HG03196 (cell line): ENCODE data around the gene RAB40AL.

Experiments
- ATAC-seq: cut with Tn5 transposase; IDR thresholded peaks from one replicate; pipeline ENCODE4 v1.9.1; 2021; ENCODE audit not compliant: unreplicated experiment

Gene RAB40AL

GRCh38 chrX:102979536-102979935 lies 42.5 kb downstream of the RAB40AL start:
- no peak for ATAC-seq

- ATAC-seq, result no peak
Measured at GRCh38 chrX:102983205-102983604, 46.1 kb downstream of the RAB40AL start.

- ATAC-seq, result no peak
Measured at GRCh38 chrX:102985192-102985591, 48.1 kb downstream of the RAB40AL start.
